ENCODE measurements around the gene TPCN2. TPM values are rescaled to one million over a fixed set of nuclear protein-coding genes. Genes with fewer than 3 reads are reported as not detected.

Gene TPCN2
- total and polyA plus RNA-seq, 2 of the 8 experiments (the other 6 are each of a cell fraction or from before 2014, with no cell fraction given): 9.7 to 18.6 TPM

GRCh38 chr11:69018924-69019323 is 29.8 kb upstream of the TPCN2 start:
- H2BK20ac ChIP-seq (ENCODE audit: low read length): no peak overlapping the region
- no peak overlapping the region for H3K9ac ChIP-seq (replicated peaks in 1 of 4; ENCODE audit: extremely low read depth in 1 of 4, low read depth in 3 of 4, low read length in 3 of 4)
- DNase-seq (ENCODE audit: low read depth in 1 of 2, low spot score in 2 of 2) (no peak), FAIRE-seq (no peak)
- H2BK120ac ChIP-seq (replicated peaks; ENCODE audit: low read depth, low read length): no peak overlapping the region
- no peaks in the 10 kb centered on the region for H3K36me3 ChIP-seq (ENCODE audit: control insufficient read depth in 2 of 4, insufficient read depth in 4 of 4, low read length in 3 of 4)
- CTCF ChIA-PET (ENCODE audit: partially characterized antibody): interaction anchor here (0.7 to 1.9 kb wide), 6 partner anchors 13 to 83 kb away, joined by 3 to 5 read pairs (median 3); no protein-coding TSS in a partner anchor
- 0 out of 2 replicates have a peak overlapping the region, but pooled peaks have one; percentile 3 for H2BK12ac ChIP-seq (ENCODE audit: low read depth, low read length)
- 88% methylated on average over 13 of the region's 13 CpGs; no CpG with 5 or more reads in 1 of the 2 experiments for WGBS, 2 experiments (ENCODE audit: extremely low coverage in 1 of 2, insufficient coverage in 1 of 2, insufficient read length in 1 of 2, insufficient replicate concordance in 2 of 2, low coverage in 1 of 2, low lambda C conversion rate in 2 of 2, missing lambda C conversion rate in 1 of 2)
- no peak overlapping the region for H3K4ac ChIP-seq (replicated peaks; ENCODE audit: insufficient read length, low read depth, low read length)
- no peak overlapping the region for H3K4me2 ChIP-seq (ENCODE audit: insufficient read depth in 1 of 2, low read depth in 2 of 2, low read length in 2 of 2)
- no peak overlapping the region for H3K4me3 ChIP-seq (ENCODE audit: extremely low read depth in 1 of 4, insufficient read depth in 2 of 4, low read depth in 3 of 4, low read length in 4 of 4)
- no peaks in the 10 kb centered on the region for H3K79me1 ChIP-seq (ENCODE audit: low read depth, low read length)
- H2AFZ ChIP-seq (ENCODE audit: low read length): no peak overlapping the region; the same call in 1 of the 2 replicates
- H2BK5ac ChIP-seq (ENCODE audit: low read depth, low read length): no peak overlapping the region
- H3K27ac ChIP-seq (ENCODE audit: low read depth, low read length): no peak overlapping the region
- no peak overlapping the region for H2BK15ac ChIP-seq (ENCODE audit: low read length)
- H4K20me1 ChIP-seq (replicated peaks in 1 of 2; ENCODE audit: control insufficient read depth in 1 of 2, insufficient read depth in 2 of 2, low read length in 2 of 2): no peaks in the 10 kb centered on the region
- H3K23ac ChIP-seq (ENCODE audit: insufficient read length): no peak overlapping the region
- H3K79me2 ChIP-seq (ENCODE audit: control insufficient read depth in 1 of 2, insufficient read depth in 2 of 2, low read length in 2 of 2): no peaks in the 10 kb centered on the region
- H3K56ac ChIP-seq (replicated peaks; ENCODE audit: insufficient read length, low read depth, low read length): no peak overlapping the region
- no peaks in the 10 kb centered on the region for H3K9me3 ChIP-seq (ENCODE audit: insufficient read depth in 2 of 2, low read depth in 1 of 2, low read length in 1 of 2)
- no peak overlapping the region for H4K5ac ChIP-seq (ENCODE audit: insufficient read length, low read depth, low read length)
- no peak overlapping the region for H2AK5ac ChIP-seq (ENCODE audit: low read depth, low read length)
- POLR2A ChIA-PET (ENCODE audit: partially characterized antibody): no interaction called here
- peaks cover 0 to 4% (median 0%) of the 10 kb centered on the region in 4 experiments; a peak in 4 of 7 replicates for H3K27me3 ChIP-seq (replicated peaks in 1 of 4; ENCODE audit: control insufficient read depth in 3 of 4, extremely low read depth in 1 of 4, insufficient read depth in 3 of 4, low read length in 3 of 4)
- no peak overlapping the region for H3K14ac ChIP-seq (ENCODE audit: insufficient read length)
- no peak overlapping the region for H4K91ac ChIP-seq (replicated peaks; ENCODE audit: insufficient read length, low read length)
- no peak overlapping the region for H3K18ac ChIP-seq (ENCODE audit: extremely low read depth, low read length)
- peaks cover 11% of the 10 kb centered on the region; the same call in 1 of the 2 replicates for H3K23me2 ChIP-seq (ENCODE audit: low read depth, low read length)
- peak overlapping the region; percentile 41; the same call in 1 of the 2 replicates for H4K8ac ChIP-seq (ENCODE audit: extremely low read depth, insufficient read depth, low read length)
- peaks cover 5 to 14% (median 9%) of the 10 kb centered on the region in 4 experiments; a peak in 6 of 7 replicates for H3K4me1 ChIP-seq (replicated peaks in 1 of 4; ENCODE audit: control insufficient read depth in 3 of 4, insufficient read depth in 4 of 4, low read length in 3 of 4)
- TF ChIP-seq SAP30 (IDR thresholded peaks at IDR 0.05; ENCODE audit: insufficient read depth, insufficient replicate concordance, low read length): no peak
- no peak for TF ChIP-seq BCL11A (IDR thresholded peaks at IDR 0.05; ENCODE audit: low read depth in 2 of 2, low read length in 2 of 2)
- TF ChIP-seq SRF (IDR thresholded peaks at IDR 0.05; ENCODE audit: low read depth, low read length): no peak
- TF ChIP-seq SIRT6 (IDR thresholded peaks at IDR 0.05; ENCODE audit: low read length): no peak
- no peak for TF ChIP-seq TAF7 (optimal IDR thresholded peaks at IDR 0.05; ENCODE audit: borderline replicate concordance, low read depth, low read length)
- TF ChIP-seq TBP (IDR thresholded peaks at IDR 0.05; ENCODE audit: low read depth, low read length): no peak
- TF ChIP-seq RFX5 (IDR thresholded peaks at IDR 0.05; ENCODE audit: borderline replicate concordance, low read depth, low read length): no peak
- no peak for TF ChIP-seq CHD1 (IDR thresholded peaks at IDR 0.05; ENCODE audit: low read depth, low read length)
